GM19193 (cell line): ENCODE data around the gene WDR82.

ENCODE experiments used
- POLR2A ChIP-seq: IDR thresholded peaks from 4 replicates; pipeline ENCODE4 v1.6.1; 2011; ENCODE audit not compliant: insufficient read depth, insufficient read length; ENCODE audit errors: extremely low read depth

WDR82 gene

DNA sequence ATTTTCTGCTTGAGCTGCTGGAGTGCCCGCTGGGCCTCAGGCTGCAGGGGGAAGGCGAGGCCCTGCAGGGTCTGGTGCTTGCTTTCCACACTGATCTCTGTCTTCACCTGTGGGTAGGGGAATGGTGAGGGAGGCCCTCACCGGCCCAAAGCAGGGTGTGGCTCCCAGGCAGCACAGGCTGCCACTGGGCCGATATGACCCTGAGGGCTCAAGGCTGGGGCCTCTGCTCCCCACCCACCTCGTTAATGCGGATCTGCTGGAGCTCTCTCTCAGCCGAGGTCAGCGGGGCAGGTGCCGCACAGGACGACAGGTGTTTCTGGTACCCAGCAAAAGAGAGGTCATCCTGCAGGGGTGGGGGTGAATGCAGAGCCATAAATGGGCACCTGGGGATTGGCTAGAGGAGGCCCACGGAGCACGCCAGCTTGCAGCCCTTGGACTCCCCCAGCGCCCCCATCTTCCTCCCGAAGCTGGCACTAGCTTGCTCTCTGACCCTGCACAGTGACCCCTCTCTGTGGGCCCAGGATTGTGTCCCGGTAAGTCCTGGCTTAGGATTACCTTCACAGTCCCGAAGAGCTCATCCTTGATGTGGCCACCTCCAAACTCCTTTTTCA is 47.5 kb downstream of the WDR82 start:
- TF ChIP-seq POLR2A: no peak

- no peak for TF ChIP-seq POLR2A
Measured at GRCh38 chr3:52230461-52230860, 48.0 kb downstream of the WDR82 start.

GRCh38 chr3:52229656-52230055 is 48.8 kb downstream of the WDR82 start:
- TF ChIP-seq POLR2A: no peak

- TF ChIP-seq POLR2A: no peak
Measured at GRCh38 chr3:52228751-52229291, 49.6 kb downstream of the WDR82 start.

DNA sequence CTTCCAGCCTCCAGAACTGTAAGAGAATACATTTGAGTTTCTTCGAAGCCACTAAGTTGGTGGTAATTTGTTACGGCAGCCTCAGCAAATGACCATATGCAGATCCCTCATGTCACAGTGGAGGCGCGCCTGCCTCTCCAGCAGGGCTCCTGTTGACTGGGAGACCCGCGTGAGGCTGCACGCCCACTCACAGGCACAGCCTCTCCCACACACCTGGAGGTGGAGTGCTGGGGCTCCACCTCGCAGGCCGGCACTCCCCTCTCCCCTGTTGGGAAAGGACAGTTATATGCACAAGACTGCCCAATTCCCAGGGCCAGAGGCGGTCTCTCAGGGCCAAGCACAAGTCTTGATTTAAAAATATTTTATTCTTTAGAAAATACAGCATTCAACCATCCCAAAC is 50.2 kb downstream of the WDR82 start:
- no peak for TF ChIP-seq POLR2A

DNA sequence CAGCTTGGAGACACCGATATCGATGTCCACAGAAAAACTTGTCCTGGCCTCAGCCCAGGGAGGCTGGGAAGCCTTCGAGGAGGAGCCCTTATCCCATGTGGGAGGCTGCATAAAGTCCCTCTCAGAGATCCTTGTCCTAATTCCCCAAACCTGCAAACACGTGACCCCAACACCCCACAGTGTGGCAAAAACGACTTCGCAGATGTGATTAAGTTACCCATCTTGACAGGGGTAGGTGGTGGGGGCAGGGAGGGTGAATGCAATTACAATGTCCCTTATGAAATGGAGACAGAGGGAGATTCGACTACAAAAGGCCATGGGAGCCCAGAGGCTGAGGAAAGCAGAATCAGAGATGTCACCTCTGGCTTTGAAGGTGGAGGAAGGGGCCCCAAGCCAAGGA is 50.7 kb downstream of the WDR82 start:
- TF ChIP-seq POLR2A: no peak

DNA sequence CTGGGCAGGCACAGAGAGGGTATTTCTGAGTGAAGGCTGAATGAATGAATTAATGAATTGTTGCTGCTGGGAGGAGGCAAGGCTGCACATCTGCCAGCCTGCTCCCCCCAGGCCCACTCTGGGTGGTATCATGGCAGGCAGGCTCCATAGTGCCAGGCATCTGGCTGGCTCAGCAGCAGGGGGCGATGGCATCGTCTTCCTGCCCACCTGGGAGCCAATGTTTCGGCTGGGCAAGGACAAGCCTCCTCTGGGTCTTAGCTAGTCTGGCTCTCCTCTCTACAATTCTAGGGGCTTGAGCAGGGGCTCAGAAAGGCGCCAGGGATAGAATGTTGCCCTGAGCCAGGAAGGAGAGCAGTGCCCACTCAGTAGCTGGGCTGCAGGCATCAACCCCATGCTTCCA is 51.3 kb downstream of the WDR82 start:
- no peak for TF ChIP-seq POLR2A

DNA sequence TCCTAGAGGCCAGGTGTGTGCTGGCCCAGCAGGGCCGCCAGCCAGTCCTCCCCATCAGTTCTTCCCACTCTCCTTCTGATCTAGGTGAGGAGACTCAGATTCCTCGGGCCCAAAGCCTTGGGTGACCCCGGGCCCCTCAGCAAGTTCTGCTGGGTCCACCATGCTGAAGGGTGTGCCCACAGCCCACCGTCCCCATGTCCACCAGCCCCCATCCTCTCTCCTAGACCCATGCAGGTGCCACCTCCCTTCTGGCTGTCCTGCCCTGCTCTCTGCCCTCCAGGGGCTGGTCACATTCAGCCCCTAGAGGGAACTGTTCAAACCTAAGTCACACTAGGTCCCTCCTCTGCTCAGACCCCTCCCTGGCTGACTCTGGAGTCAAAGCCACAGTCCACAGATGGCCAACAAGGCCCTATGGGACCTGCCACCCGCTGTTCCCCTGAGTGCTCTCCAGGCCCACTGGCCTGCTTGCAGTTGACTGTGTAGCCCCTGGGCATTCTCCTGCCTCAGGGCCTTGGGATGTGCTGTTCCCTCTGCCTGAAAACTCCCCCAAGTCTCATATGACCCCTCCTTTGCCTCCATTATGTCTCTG is 52.1 kb downstream of the WDR82 start:
- no peak for TF ChIP-seq POLR2A

GRCh38 chr3:52225452-52226228 is 52.8 kb downstream of the WDR82 start, which contains the start of gene TLR9:
TLR9 (minus strand) TSS chr3:52225645; CDS start chr3:52225529, 116 bp downstream.
- peak; percentile 81 for TF ChIP-seq POLR2A

- no peak for TF ChIP-seq POLR2A
Measured at GRCh38 chr3:52223449-52224408, 54.7 kb downstream of the WDR82 start.

- no peak for TF ChIP-seq POLR2A
Measured at GRCh38 chr3:52222319-52223221, 55.9 kb downstream of the WDR82 start.

DNA sequence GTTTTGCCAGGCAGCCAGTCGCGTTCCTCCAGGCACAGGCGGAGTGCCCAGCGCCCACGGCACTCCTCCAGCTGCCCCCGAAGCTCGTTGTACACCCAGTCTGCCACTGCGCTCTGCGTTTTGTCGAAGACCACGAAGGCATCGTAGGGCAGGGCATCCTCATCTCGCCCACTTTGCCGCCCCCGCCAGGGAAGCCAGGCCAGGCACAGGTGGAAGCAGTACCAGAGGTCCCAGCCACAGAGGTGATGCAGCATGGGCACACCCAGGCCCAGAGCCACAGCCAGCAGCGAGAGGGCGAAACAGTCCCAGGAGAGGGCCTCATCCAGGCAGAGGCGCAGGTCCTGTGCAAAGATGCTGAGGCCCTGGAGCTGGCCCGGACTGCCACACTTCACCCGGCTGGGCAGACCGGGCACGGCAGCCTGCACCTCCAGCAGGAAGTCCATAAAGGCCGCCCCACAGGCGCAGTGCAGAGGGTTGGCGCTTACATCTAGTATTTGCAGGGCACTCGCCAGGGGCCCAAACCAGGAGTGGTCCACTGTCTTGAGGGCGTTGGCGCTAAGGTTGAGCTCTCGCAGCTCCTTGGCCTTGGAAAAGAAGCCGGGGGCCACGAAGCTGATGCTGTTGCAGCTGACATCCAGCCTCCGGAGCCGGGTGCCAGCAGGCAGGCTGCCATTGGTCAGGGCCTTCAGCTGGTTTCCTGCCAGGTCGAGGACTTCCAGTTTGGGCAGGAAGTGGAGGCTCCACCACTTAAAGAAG is 56.7 kb downstream of the WDR82 start:
- TF ChIP-seq POLR2A: no peak

DNA sequence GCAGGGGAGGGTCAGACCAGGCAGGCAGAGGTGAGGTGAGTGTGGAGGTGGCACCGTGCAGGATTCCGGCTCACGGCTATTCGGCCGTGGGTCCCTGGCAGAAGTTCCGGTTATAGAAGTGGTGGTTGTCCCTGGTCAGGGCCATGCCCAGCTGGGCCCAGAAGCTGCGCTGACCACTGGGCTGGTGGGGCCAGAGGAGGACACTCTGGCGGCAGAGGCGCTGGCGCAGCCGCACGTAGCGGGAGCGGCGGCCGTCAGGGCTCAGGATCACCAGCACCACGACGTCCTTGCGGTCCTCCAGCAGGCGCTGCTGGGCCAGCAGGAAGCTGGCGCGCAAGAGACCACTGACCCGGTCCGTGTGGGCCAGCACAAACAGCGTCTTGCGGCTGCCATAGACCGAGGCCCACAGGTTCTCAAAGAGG is 57.3 kb downstream of the WDR82 start:
- TF ChIP-seq POLR2A: no peak
